ENCODE data around the gene KIF5A.
"Not testable (repeated sequence)": the region's sequence is repeated elsewhere in the genome, so short reads cannot be mapped to it uniquely, and the experiment has no call there.

Gene KIF5A

GRCh38 chr12:57609781-57610553 lies 60.1 kb downstream of the KIF5A start:
- no peak for DNase-seq

- no peak for DNase-seq
These were observed 60.8 kb downstream of the KIF5A start for GRCh38 chr12:57610554-57611107.

GRCh38 chr12:57611108-57611826 lies 61.4 kb downstream of the KIF5A start, which contains the start of gene ARHGEF25:
ARHGEF25 (plus strand) TSS chr12:57611435; CDS start chr12:57611895, 460 bp downstream.
- DNase-seq = peak in 1 of 2 experiments; percentile 69

GRCh38 chr12:57611827-57612710 lies 62.2 kb downstream of the KIF5A start:
- peak; percentile 25 to 64 for DNase-seq

- DNase-seq = no peak
These were observed 63.0 kb downstream of the KIF5A start for GRCh38 chr12:57612711-57613426.

- DNase-seq = no peak
These were observed 63.7 kb downstream of the KIF5A start for GRCh38 chr12:57613427-57614109.

- peak in 1 of 2 experiments; percentile 15 for DNase-seq
These were observed 64.5 kb downstream of the KIF5A start for GRCh38 chr12:57614178-57614947.

GRCh38 chr12:57614948-57615500 lies 65.2 kb downstream of the KIF5A start:
- no peak for DNase-seq

- DNase-seq = no peak
These were observed 65.8 kb downstream of the KIF5A start for GRCh38 chr12:57615637-57616036.

GRCh38 chr12:57616383-57617101 lies 66.7 kb downstream of the KIF5A start:
- peak in 1 of 2 experiments; percentile 15 for DNase-seq

- DNase-seq = no peak
These were observed 68.1 kb downstream of the KIF5A start for GRCh38 chr12:57617942-57618341.

GRCh38 chr12:57618431-57618830 lies 68.6 kb downstream of the KIF5A start:
- not testable (repeated sequence) for DNase-seq

GRCh38 chr12:57618966-57619433 lies 69.2 kb downstream of the KIF5A start:
- no peak for DNase-seq

GRCh38 chr12:57619434-57620244 lies 69.8 kb downstream of the KIF5A start:
- DNase-seq = no peak

GRCh38 chr12:57620245-57620935 lies 70.5 kb downstream of the KIF5A start:
- DNase-seq = no peak

GRCh38 chr12:57620936-57621496 lies 71.2 kb downstream of the KIF5A start:
- DNase-seq = no peak

- DNase-seq = peak in 1 of 2 experiments; percentile 63
These were observed 71.9 kb downstream of the KIF5A start for GRCh38 chr12:57621497-57622292.

Data from NCI-H446 (cell line).